Activated CD8-positive, alpha-beta T cell treated with anti-CD3 and anti-CD28 coated beads for 36 hours (primary cell): Measurements from ENCODE around the gene THOC6. TPM values are rescaled to one million over a fixed set of nuclear protein-coding genes. Genes with fewer than 3 reads are reported as not detected.

Source experiments
- ATAC-seq: fragments of 200-7000 bp; cut with Tn5 transposase; one replicate; pipeline ENCODE4 v1.10.0; 2021; ENCODE audit warnings: mild to moderate bottlenecking, moderate library complexity
- CTCF ChIA-PET: fragments of 350-600 bp; sonication (Branson Sonifier 250); formaldehyde crosslinking; loops from one replicate; lab custom pipeline; 2021; ENCODE audit warnings: antibody characterized with exemption; lab: Charles Lee
- POLR2A ChIA-PET: fragments of 350-600 bp; sonication (Branson Sonifier 250); formaldehyde crosslinking; loops from one replicate; lab custom pipeline; 2021; ENCODE audit warnings: antibody characterized with exemption; lab: Charles Lee
- DNase-seq: peaks from one replicate; pipeline ENCODE4 v3.0.0-alpha.2; 2020
- H3K27ac Mint-ChIP-seq: one replicate; pipeline ENCODE4 v1.8.0; 2021; ENCODE audit warnings: mild to moderate bottlenecking, mixed read lengths
- H3K27me3 Mint-ChIP-seq: one replicate; pipeline ENCODE4 v1.8.0; 2021; ENCODE audit warnings: mixed read lengths
- H3K36me3 Mint-ChIP-seq: one replicate; pipeline ENCODE4 v1.8.0; 2021; ENCODE audit warnings: low read depth, mixed read lengths
- H3K4me1 Mint-ChIP-seq: one replicate; pipeline ENCODE4 v1.8.0; 2021; ENCODE audit warnings: low read depth, mixed read lengths
- H3K4me3 Mint-ChIP-seq: one replicate; pipeline ENCODE4 v1.8.0; 2021; ENCODE audit warnings: mild to moderate bottlenecking, moderate library complexity, mixed read lengths
- H3K9me3 Mint-ChIP-seq: one replicate; pipeline ENCODE4 v1.8.0; 2021; ENCODE audit warnings: mixed read lengths
- CTCF ChIP-seq: fragments of 200-600 bp; IDR thresholded peaks from one replicate; pipeline ENCODE4 v1.8.0; 2022; ENCODE audit warnings: antibody characterized with exemption, mild to moderate bottlenecking
- intact Hi-C: fragments of 100-400 bp; cut with micrococcal nuclease; formaldehyde crosslinking; loops from one replicate; pipeline ENCODE4 v1.10.0; 2022
- total RNA-seq, 2 experiments: library from RNA; stranded (reverse); gene quantifications; one replicate each; pipeline ENCODE4 v1.2.3, GENCODE V29; 2021

The THOC6 gene
- total RNA-seq, 2 experiments from 2014 or later, result 55.4 to 56.6 TPM

DNA sequence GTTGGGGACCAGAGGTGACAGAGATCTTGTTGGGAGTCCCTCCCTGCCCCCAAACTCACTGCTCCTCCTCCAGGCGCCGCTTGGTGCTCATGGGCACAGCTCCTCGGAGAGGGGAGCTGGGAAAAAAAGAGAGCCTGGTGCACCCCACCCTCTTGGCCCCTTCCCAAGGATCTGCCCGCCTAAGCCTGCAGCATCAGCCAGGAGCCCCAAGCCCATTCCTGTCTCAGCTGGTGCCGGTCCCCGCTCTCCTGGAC is 493 bp upstream of the THOC6 start:
- H3K27ac Mint-ChIP-seq, result peak overlapping the region; percentile 97
- DNase-seq (no peak), ATAC-seq (no peak)
- ChIA-PET POLR2A (interaction anchor here (0.5 to 1.3 kb wide), 2 partner anchors 9 to 34 kb away, joined by 3 read pairs; no protein-coding TSS in a partner anchor), CTCF (interaction anchor here (1.2 to 10.5 kb wide), 7 partner anchors 8 to 111 kb away, joined by 3 to 135 read pairs (median 7); partner anchors contain the start of gene ZNF213)
- H3K9me3 Mint-ChIP-seq, result no peaks in the 10 kb centered on the region
- no peak for TF ChIP-seq CTCF
- H3K36me3 Mint-ChIP-seq, result peaks cover 14% of the 10 kb centered on the region
- intact Hi-C loops, result no loop called here
- peaks cover 48% of the 10 kb centered on the region for H3K4me1 Mint-ChIP-seq
- H3K4me3 Mint-ChIP-seq, result peak overlapping the region; percentile 77
- peaks cover 4% of the 10 kb centered on the region for H3K27me3 Mint-ChIP-seq

GRCh38 chr16:3025032-3026002 is 1.5 kb downstream of the THOC6 start:
- H3K27me3 Mint-ChIP-seq, result peaks cover 16% of the 10 kb centered on the region
- ChIA-PET CTCF (interaction anchor here (1.4 to 10.5 kb wide), 5 partner anchors 6 to 104 kb away, joined by 3 to 135 read pairs (median 11); no protein-coding TSS in a partner anchor), POLR2A (interaction anchor here (1.4 kb wide), 1 partner anchor 26 kb away, joined by 3 read pairs; no protein-coding TSS in a partner anchor)
- H3K4me3 Mint-ChIP-seq, result peak overlapping the region; percentile 77
- DNase-seq, result no peak
- no peak for ATAC-seq
- intact Hi-C loops, result no loop called here
- H3K4me1 Mint-ChIP-seq, result peaks cover 56% of the 10 kb centered on the region
- H3K9me3 Mint-ChIP-seq, result no peaks in the 10 kb centered on the region
- H3K36me3 Mint-ChIP-seq, result peaks cover 14% of the 10 kb centered on the region
- no peak for TF ChIP-seq CTCF
- no peak overlapping the region for H3K27ac Mint-ChIP-seq

GRCh38 chr16:3026003-3026378 is 2.2 kb downstream of the THOC6 start:
- TF ChIP-seq CTCF, result no peak
- DNase-seq, result no peak
- no peak for ATAC-seq
- ChIA-PET POLR2A (interaction anchor here (0.6 kb wide), 1 partner anchor 163 kb away, joined by 3 read pairs; no protein-coding TSS in a partner anchor), CTCF (interaction anchor here (1.4 to 10.5 kb wide), 4 partner anchors 5 to 43 kb away, joined by 3 to 135 read pairs (median 110); partner anchors contain the start of genes CLDN6, HCFC1R1, THOC6 and TNFRSF12A)
- no peaks in the 10 kb centered on the region for H3K9me3 Mint-ChIP-seq
- intact Hi-C loops, result no loop called here
- H3K27ac Mint-ChIP-seq, result no peak overlapping the region
- H3K4me1 Mint-ChIP-seq, result peaks cover 53% of the 10 kb centered on the region
- H3K27me3 Mint-ChIP-seq, result peaks cover 20% of the 10 kb centered on the region
- no peak overlapping the region for H3K4me3 Mint-ChIP-seq
- H3K36me3 Mint-ChIP-seq, result peaks cover 14% of the 10 kb centered on the region

DNA sequence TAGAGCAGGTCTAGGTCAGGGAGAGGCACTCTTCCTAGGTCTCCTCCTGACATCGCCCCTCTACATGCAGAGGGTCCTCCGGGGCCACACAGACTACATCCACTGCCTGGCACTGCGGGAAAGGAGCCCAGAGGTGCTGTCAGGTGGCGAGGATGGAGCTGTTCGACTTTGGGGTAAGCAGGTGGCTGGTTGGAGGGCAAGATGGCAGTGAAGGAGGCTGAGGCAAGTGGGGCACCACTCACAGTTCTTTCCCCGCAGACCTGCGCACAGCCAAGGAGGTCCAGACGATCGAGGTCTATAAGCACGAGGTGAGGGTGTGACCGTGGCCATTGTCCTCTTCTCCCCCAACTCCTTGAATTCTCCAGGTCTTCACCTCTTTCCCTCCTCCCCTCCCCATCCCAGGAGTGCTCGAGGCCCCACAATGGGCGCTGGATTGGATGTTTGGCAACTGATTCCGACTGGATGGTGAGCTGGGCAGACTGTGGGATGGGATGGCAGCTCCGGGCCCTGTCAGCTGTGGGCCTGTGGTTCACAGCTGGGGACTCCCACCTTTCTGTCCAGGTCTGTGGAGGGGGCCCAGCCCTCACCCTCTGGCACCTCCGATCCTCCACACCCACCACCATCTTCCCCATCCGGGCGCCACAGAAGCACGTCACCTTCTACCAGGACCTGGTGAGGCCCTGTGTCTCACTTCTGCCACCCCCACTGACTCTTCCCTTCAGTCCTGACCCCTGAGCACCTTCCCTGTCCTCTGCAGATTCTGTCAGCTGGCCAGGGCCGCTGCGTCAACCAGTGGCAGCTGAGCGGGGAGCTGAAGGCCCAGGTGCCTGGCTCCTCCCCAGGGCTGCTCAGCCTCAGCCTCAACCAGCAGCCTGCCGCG is 3.0 kb downstream of the THOC6 start:
- Mint-ChIP-seq H3K27ac (no peak overlapping the region), H3K36me3 (peaks cover 14% of the 10 kb centered on the region), H3K9me3 (no peaks in the 10 kb centered on the region), H3K27me3 (peaks cover 24% of the 10 kb centered on the region), H3K4me1 (peaks cover 45% of the 10 kb centered on the region), H3K4me3 (no peak overlapping the region)
- intact Hi-C loops, result no loop called here
- ATAC-seq, result no peak
- ChIA-PET POLR2A (interaction anchor here (0.6 to 1.8 kb wide), 6 partner anchors 11 to 162 kb away, joined by 3 to 6 read pairs (median 4); partner anchors contain the start of genes KREMEN2 and PAQR4), CTCF (interaction anchor here (0.8 to 10.2 kb wide), 19 partner anchors 6 to 142 kb away, joined by 4 to 135 read pairs (median 8); partner anchors contain the start of genes CLDN6, HCFC1R1, THOC6 and TNFRSF12A)
- no peak for TF ChIP-seq CTCF
- no peak for DNase-seq
